Suprapubic skin (tissue), 4 donors: Measurements from ENCODE around the gene ZNF575.

Experiments used
- EP300 ChIP-seq: sonication (generic); formaldehyde crosslinking; IDR thresholded peaks from one replicate; pipeline ENCODE4 v1.6.1; 2017; ENCODE audit warnings: antibody characterized with exemption
- POLR2A ChIP-seq, 2 donors: fragments of 450-650 bp; IDR thresholded peaks; one replicate each; pipeline ENCODE4 v1.6.1; 2017; ENCODE audit warnings: antibody characterized with exemption in 2 of 2, mild to moderate bottlenecking in 2 of 2, moderate library complexity in 2 of 2
- POLR2AphosphoS5 ChIP-seq, 3 donors: sonication (generic); formaldehyde crosslinking; IDR thresholded peaks; one replicate each; pipeline ENCODE4 v1.6.1; 2017; ENCODE audit warnings: antibody characterized with exemption in 3 of 3
- TF ChIP-seq, protein P1 (sequence below), 2 donors: fragments of 200-600 bp in 1 of 2; fragments of 450-650 bp in 1 of 2; sonication (generic) in 1 of 2; IDR thresholded peaks; one replicate each; pipeline ENCODE4 v1.5.1; 2016 to 2019; ENCODE audit warnings: antibody characterized with exemption in 2 of 2, mild to moderate bottlenecking in 1 of 2, moderate library complexity in 1 of 2

GRCh38 chr19:43507880-43508279 is 25.1 kb upstream of the ZNF575 start:
- TF ChIP-seq, protein P1, sequence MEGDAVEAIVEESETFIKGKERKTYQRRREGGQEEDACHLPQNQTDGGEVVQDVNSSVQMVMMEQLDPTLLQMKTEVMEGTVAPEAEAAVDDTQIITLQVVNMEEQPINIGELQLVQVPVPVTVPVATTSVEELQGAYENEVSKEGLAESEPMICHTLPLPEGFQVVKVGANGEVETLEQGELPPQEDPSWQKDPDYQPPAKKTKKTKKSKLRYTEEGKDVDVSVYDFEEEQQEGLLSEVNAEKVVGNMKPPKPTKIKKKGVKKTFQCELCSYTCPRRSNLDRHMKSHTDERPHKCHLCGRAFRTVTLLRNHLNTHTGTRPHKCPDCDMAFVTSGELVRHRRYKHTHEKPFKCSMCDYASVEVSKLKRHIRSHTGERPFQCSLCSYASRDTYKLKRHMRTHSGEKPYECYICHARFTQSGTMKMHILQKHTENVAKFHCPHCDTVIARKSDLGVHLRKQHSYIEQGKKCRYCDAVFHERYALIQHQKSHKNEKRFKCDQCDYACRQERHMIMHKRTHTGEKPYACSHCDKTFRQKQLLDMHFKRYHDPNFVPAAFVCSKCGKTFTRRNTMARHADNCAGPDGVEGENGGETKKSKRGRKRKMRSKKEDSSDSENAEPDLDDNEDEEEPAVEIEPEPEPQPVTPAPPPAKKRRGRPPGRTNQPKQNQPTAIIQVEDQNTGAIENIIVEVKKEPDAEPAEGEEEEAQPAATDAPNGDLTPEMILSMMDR (IDR thresholded peaks at IDR 0.05): no peak
- TF ChIP-seq POLR2A (IDR thresholded peaks at IDR 0.05): no peak
- TF ChIP-seq EP300: no peak
- TF ChIP-seq POLR2AphosphoS5 (IDR thresholded peaks at IDR 0.05): no peak
